Neutrophil (primary cell): ENCODE measurements around the gene FBXO10.

Source experiments
- H3K27ac ChIP-seq: fragments of 200-600 bp; sonication (generic); 2 replicates; pipeline ENCODE4 v1.5.1; 2016; ENCODE audit warnings: mild to moderate bottlenecking, moderate library complexity
- H3K27me3 ChIP-seq: fragments of 200-600 bp; sonication (generic); 2 replicates; pipeline ENCODE4 v1.6.0; 2016; ENCODE audit warnings: mild to moderate bottlenecking
- H3K36me3 ChIP-seq: fragments of 200-600 bp; sonication (generic); 2 replicates; pipeline ENCODE4 v1.5.1; 2017
- H3K4me1 ChIP-seq, 2 experiments: fragments of 200-600 bp in 1 of 2; sonication (generic) in 1 of 2; 1 replicate in 1 of 2; 2 replicates in 1 of 2; pipeline versions ENCODE4 v1.5.1 to v1.6.1; 2013 to 2016; ENCODE audit warnings: low read depth in 1 of 2, low read length in 1 of 2, mild to moderate bottlenecking in 1 of 2, moderate library complexity in 1 of 2; ENCODE audit not compliant: control insufficient read depth in 1 of 2, insufficient read depth in 1 of 2
- H3K4me3 ChIP-seq, 2 experiments: fragments of 200-600 bp in 1 of 2; sonication (generic) in 1 of 2; 1 replicate in 1 of 2; 2 replicates in 1 of 2; pipeline ENCODE4 v1.5.1; 2013 to 2016; ENCODE audit warnings: low read depth in 1 of 2, low read length in 1 of 2, mild to moderate bottlenecking in 1 of 2, moderate library complexity in 1 of 2
- H3K9me3 ChIP-seq: fragments of 200-600 bp; sonication (generic); 2 replicates; pipeline ENCODE4 v1.5.1; 2016
- TF ChIP-seq, protein P1 (sequence below): fragments of 200-600 bp; sonication (generic); IDR thresholded peaks from 2 replicates; pipeline ENCODE4 v1.5.1; 2016; ENCODE audit warnings: antibody characterized with exemption

FBXO10 gene

DNA sequence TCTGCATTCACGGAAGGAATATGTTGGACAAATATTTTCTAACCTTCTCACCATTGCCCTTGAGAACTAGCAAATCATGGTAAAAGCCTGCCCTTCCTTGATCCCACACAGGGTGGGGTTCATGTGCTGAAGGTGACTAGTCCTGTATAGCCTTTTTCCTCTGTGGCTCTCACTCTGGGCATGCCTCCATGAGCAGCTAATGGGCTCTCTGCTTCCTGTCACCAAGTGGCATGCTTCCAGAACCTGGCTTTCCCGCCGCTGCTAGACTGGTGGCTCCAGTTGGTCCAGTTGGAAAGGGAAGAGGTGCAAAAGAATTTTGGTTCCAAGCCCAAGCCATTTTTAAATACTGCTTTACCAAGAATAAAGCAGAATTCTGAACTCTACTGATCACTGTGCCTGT lies 35.5 kb downstream of the FBXO10 start:
- Histone ChIP-seq H3K36me3 (no peaks in the 10 kb centered on the region), H3K27me3 (no peaks in the 10 kb centered on the region), H3K4me1 (no peaks in the 10 kb centered on the region), H3K9me3 (no peaks in the 10 kb centered on the region), H3K27ac (no peak overlapping the region), H3K4me3 (no peak overlapping the region)
- TF ChIP-seq, protein P1, sequence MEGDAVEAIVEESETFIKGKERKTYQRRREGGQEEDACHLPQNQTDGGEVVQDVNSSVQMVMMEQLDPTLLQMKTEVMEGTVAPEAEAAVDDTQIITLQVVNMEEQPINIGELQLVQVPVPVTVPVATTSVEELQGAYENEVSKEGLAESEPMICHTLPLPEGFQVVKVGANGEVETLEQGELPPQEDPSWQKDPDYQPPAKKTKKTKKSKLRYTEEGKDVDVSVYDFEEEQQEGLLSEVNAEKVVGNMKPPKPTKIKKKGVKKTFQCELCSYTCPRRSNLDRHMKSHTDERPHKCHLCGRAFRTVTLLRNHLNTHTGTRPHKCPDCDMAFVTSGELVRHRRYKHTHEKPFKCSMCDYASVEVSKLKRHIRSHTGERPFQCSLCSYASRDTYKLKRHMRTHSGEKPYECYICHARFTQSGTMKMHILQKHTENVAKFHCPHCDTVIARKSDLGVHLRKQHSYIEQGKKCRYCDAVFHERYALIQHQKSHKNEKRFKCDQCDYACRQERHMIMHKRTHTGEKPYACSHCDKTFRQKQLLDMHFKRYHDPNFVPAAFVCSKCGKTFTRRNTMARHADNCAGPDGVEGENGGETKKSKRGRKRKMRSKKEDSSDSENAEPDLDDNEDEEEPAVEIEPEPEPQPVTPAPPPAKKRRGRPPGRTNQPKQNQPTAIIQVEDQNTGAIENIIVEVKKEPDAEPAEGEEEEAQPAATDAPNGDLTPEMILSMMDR: no peak

DNA sequence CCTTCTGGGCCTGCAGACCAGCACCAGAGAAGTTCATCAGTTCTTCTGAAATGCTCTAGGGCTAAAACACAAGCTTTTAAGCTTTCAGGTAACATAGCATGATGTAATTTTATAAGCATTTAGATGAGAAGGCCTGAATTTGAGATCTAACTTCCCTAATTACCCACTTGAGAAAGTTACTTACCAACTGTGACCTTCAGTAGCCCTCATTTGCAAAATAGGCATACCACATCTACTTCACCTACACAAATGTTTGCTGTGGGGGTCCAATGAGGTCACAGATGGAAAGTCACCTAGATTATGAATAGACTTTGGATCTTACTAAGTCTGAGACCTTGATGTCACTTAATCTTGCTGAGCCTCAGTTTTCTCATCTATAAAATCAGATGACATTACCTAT lies 36.5 kb downstream of the FBXO10 start:
- Histone ChIP-seq H3K27me3 (no peaks in the 10 kb centered on the region), H3K36me3 (no peaks in the 10 kb centered on the region), H3K4me3 (no peak overlapping the region), H3K27ac (no peak overlapping the region), H3K4me1 (no peaks in the 10 kb centered on the region), H3K9me3 (no peaks in the 10 kb centered on the region)
- TF ChIP-seq, protein P1: no peak

DNA sequence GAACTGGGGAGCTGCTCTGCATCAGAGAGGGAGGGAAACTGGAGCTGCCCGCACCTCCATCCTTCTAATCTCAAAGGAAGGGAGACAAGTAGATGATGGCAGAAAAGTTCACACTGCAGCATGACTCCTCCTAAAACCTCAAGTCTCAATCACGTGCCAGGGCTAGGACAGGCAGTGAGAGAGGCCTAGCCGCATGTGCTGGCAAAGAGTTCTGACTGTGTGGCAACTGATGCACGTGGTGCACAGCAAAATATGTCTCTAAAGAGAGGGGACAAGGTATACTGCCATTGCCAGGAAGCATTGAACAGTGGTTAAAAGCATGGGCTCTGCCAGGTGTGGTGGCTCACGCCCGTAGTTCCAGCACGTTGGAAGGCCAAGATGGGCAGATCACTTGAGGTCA lies 38.1 kb downstream of the FBXO10 start:
- Histone ChIP-seq H3K4me1 (no peaks in the 10 kb centered on the region), H3K9me3 (no peaks in the 10 kb centered on the region), H3K27ac (no peak overlapping the region), H3K4me3 (no peak overlapping the region), H3K27me3 (no peaks in the 10 kb centered on the region), H3K36me3 (no peaks in the 10 kb centered on the region)
- TF ChIP-seq, protein P1: no peak

DNA sequence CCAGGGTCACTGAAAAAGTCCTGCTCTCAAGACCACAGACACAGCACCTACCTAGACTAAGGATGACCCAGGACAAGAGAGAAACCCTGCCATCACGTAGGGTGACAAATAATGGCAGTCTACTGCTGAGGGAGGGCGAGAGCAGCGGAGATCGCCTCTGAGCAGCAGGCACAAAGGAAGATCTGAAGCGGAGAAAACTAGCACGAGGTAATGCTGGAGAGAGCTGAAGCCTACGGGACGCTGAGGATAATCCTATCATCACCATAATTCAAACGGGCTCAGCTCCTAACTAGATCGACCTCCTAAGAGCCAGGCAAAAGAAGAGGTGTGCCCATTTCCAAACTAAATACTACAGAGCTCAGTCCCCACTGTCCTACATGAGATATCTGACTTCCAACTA lies 41.3 kb downstream of the FBXO10 start:
- no peaks in the 10 kb centered on the region for H3K4me1 ChIP-seq
- H3K27ac ChIP-seq: no peak overlapping the region
- no peaks in the 10 kb centered on the region for H3K36me3 ChIP-seq
- H3K27me3 ChIP-seq: no peaks in the 10 kb centered on the region
- H3K9me3 ChIP-seq: no peaks in the 10 kb centered on the region
- TF ChIP-seq, protein P1: no peak
- H3K4me3 ChIP-seq: no peak overlapping the region

DNA sequence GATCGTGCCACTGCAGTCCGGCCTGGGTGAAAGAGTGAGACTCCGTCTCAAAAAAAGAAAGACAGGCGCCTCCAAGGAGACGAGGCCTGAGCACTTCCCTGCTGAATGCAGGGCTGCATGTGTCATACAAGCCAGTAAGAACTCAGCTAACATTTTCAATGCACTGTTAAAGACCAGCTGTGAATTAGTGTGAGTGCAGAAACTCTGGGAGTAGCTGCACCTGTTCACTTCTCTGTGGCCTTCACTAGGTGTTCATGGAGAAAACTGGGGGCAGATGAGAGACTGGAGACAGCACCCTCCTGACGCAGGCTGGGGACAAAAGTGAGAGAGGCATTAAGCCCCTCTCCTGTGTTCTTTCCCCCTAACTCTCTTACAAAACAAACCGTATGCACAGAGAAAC lies 41.8 kb downstream of the FBXO10 start:
- Histone ChIP-seq H3K4me3 (no peak overlapping the region), H3K27ac (no peak overlapping the region), H3K4me1 (no peaks in the 10 kb centered on the region), H3K36me3 (no peaks in the 10 kb centered on the region), H3K9me3 (no peaks in the 10 kb centered on the region), H3K27me3 (no peaks in the 10 kb centered on the region)
- TF ChIP-seq, protein P1: no peak

DNA sequence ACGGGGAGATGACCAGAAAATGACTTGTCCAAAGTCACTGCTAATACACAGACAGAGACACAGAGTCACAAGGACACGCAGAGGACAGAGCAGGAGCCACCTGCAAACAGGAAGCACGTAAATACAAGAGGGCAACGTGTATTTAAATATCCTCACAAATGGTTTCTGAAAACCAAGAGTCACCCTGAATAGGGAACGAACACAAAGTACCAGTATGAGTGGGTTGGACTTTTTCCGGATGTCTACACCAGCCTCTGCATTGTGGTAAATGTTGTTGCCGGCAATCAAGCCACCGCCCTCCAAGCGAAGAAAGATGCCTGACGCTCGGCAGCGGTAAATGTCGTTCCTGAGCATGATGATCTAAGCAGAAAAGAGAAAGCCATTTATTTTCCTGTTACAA lies 44.5 kb downstream of the FBXO10 start:
- Histone ChIP-seq H3K9me3 (no peaks in the 10 kb centered on the region), H3K4me1 (no peaks in the 10 kb centered on the region), H3K27ac (no peak overlapping the region), H3K36me3 (no peaks in the 10 kb centered on the region), H3K4me3 (no peak overlapping the region), H3K27me3 (no peaks in the 10 kb centered on the region)
- TF ChIP-seq, protein P1: no peak
